NCI-H2196 treated with DMSO at 0.1 percent for 48 hours (cell line): ENCODE results near the gene NAGS.
"Not testable (repeated sequence)": the region's sequence is repeated elsewhere in the genome, so short reads cannot be mapped to it uniquely, and the experiment has no call there.

Experiments used
- DNase-seq: peaks from one replicate; lab custom pipeline; 2025; ENCODE audit not compliant: unreplicated experiment; lab: John Stamatoyannopoulos, UW

Gene NAGS

DNA sequence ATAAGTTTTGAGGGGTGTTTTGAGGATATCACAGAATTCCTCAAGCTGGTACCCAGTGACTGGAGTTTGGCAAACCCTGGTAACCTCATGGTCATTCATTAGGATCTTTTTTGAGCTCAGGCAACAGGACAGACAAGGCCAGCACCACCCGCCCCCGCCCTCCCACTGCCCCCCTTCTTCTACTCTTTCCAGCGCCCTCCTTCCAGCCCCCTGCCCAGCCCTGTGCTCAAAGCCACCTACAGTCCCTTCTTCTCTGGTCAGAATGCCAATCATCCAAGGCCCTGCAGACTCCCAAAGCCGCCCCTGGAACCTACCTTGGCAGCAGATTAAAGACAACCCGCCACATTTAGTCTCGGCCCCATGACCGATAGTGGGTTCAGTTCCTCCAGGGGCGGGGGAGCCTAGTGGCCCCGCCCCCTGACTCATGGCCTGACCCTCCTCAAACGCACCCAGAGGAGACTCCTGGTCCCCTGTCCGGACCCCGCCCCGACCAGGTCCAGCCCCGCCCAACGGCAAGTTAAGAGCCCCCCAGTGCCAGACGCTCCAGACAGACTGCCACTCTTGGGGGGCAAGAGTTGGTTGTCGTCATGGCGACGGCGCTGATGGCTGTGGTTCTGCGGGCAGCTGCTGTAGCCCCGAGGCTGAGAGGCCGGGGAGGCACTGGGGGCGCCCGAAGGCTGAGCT is at the start of gene NAGS:
Gene NAGS (plus strand): TSS at position 546 of the 684 bp plus-strand sequence. CDS start 42 bp downstream, at position 588.
- DNase-seq, result no peak

DNA sequence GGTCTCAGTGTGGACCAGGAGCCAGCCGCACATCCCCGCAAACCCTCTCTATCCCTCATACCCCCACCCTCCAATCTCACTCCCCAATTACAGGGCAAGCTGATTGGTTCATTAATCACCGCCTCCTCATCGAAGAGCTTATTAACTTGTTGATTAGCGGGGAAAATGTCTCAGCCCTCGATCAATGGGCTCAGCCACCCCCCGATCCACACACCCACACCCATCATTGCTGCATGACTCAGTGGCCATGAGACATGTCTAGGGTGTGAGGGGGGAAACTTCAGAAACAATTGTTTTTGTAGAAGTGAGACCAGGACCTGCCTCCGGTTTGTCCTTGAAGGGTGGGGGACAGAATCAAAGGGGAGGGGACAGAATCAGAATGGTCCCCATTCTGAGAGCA is 48.2 kb upstream of the NAGS start:
- no peak for DNase-seq

DNA sequence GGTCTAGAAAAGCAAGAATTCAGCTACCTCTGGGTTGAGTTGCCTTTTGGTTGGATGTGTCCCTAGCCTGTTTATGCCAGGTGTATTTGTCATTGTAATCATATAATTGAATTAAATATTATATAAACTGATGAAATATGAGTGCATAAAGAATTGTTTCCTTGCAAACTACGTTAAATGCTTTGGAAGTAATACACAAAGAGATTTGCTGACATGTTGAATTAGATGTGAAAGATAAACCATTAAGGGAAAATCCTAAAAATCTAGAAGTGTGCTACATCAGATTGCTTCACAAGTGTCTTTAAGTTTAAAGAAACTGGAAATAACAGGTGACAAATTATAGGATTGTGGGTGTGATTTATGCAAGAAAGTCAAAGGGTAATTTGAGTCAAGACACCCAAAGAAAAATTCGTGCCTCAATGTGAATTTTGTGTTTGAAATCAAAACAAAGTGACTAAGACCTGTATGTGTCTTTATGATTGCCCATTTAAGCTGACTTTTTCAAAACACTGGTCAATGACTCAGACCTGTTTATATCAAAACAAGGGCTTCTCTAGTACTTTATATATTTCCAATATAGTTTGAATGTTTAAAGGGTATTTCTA is 45.6 kb upstream of the NAGS start:
- no peak for DNase-seq

DNA sequence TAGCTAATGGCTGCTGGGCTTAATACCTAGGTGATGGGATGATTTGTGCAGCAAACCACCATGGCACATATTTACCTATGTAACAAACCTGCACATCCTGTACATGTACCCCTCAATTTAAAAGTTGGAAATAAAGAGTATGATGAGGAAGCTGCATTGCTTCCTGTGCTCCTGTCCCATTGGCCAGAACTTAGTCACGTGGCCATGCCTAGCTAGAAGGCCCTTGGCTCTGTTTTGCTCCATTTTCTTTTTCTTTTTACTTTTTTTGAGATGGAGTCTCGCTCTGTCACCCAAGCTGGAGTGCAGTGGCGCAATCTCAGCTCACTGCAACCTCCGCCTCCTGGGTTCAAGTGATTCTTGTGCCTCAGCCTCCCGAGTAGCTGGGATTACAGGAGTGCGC is 43.1 kb upstream of the NAGS start:
- not testable (repeated sequence) for DNase-seq

GRCh38 chr17:43961954-43962353 is 42.5 kb upstream of the NAGS start:
- no peak for DNase-seq

DNA sequence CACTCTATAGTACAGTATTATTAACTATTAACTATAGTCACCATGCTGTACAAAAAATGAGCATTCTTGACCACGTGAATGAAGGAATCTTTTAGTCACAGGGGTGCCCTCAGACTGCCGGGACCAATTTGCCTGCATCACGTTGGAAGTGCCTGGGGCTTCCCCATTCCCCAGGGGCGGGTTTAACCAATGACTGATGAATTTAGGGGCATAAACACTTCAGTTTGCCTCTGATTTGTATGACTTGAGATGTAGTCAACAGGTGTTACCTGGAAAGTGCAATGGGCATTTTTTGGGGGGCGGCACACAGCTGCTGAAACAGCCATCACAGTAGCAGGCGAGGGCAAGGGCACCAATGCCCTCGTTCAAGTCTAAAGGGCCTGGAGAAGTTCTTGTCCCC is 41.9 kb upstream of the NAGS start:
- no peak for DNase-seq

GRCh38 chr17:43966276-43966675 is 38.1 kb upstream of the NAGS start:
- DNase-seq, result no peak

- no peak for DNase-seq
These were observed 37.1 kb upstream of the NAGS start for GRCh38 chr17:43967251-43967875.

DNA sequence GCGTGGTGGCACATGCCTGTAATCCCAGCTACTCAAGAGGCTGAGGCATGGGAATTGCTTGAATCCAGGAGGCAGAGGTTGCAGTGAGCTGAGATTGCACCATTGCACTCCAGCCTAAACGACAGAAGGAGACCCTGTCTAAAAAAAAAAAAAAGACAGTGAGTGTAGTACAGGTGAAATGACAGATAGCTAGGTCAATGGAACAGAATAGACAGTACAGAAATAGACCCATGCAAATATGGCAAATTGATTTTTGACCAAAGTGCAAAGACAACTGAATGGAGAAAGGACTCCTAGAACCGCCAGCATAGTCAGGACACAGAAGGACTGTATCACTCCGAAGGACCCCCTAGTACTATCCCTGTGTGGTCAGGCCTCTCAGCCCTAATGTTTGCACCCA is 34.1 kb upstream of the NAGS start:
- no peak for DNase-seq

DNA sequence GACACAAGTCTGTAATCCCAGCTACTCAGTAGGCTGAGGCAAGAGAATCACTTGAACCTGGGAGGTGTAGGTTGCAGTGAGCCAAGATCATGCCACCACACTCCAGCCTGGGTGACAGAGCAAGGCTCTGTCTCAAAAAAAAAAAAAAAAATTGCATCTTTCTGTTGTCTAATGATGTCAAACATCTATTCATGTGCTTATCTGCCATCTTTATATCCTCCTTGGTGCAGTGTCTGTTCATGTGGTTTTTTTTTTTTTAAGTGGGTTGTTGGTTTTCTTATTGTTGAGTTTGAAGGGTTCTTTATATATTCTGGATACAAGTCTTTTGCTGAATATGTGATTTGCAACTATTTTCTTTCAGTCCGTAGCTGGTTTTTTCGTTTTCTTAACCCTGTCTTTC is 33.0 kb upstream of the NAGS start:
- DNase-seq, result not testable (repeated sequence)

DNA sequence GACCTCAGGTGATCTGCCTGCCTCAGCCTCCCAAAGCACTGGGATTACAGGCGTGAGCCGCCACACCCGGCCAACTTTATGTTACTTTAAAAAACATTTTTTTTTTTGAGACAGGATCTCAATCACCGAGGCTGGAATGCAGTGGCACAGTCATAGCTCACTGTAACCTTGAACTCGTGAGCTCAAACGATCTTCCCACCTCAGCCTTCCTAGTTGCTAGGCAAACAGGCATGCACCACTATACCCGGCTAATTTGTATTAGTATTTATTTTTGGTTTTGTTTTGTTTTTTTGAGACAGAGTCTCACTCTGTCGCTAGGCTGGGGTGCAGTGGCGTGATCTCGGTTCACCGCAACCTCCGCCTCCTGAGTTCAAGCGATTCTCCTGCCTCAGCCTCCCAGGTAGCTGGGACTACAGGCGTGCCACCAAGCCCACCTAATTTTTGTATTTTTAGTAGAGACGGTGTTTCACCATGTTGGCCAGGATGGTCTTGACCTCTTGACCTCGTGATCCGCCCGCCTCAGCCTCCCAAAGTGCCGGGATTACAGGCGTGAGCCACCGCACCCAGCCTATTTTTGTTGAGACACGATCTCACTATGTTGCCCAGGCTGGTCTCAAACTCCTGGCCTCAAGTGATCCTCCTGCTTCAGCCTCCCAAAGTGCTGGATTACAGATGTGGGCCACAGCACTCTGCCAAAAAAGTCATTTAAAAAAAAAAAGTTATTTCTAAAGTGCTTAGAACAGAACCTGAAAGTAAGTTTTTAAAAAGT is 31.8 kb upstream of the NAGS start:
- not testable (repeated sequence) for DNase-seq

- no peak for DNase-seq
These were observed 29.8 kb upstream of the NAGS start for GRCh38 chr17:43974382-43975266.

GRCh38 chr17:43975898-43976297 is 28.5 kb upstream of the NAGS start:
- DNase-seq, result no peak

GRCh38 chr17:43976963-43977837 is 27.2 kb upstream of the NAGS start:
- no peak for DNase-seq

DNA sequence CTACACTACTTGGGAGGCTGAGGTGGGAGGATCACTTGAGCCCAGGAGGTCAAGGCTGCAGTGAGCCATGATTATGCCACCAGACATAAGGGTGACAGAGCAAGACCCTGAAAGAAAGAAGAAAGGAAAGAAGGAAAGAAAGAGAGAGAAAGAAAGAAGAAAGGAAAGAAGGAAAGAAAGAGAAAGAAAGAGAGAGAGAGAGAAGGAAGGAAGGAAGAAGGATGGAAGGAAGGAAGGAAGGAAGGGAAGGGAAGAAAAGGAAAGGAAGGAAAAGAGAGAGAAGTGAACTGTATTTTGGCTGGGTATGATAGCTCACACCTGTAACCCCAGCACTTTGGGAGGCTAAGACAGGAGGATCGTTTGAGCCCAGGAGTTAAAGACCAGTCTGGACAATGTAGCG is 26.3 kb upstream of the NAGS start:
- no peak for DNase-seq

GRCh38 chr17:43979011-43979410 is 25.4 kb upstream of the NAGS start:
- DNase-seq, result no peak

DNA sequence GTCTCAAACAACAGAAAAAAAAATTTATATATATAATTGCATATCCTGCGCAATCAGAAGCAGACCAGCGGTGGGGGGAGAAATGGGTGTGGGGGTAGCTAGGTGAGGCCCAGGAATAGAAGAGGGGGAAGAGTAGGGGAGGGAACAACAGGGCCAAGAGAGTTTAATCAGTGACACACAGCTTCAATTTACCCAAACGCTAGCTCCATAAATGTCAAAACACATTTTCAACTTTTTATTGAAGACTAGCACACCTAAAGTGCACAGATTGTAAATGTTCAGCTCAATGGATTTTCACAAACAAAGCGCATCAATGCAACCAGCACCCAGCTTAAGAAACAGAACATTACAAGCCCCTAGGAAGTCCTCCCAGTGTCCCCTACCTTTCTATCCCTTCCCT is 24.8 kb upstream of the NAGS start:
- no peak for DNase-seq

- no peak for DNase-seq
These were observed 22.3 kb upstream of the NAGS start for GRCh38 chr17:43982171-43982570.

DNA sequence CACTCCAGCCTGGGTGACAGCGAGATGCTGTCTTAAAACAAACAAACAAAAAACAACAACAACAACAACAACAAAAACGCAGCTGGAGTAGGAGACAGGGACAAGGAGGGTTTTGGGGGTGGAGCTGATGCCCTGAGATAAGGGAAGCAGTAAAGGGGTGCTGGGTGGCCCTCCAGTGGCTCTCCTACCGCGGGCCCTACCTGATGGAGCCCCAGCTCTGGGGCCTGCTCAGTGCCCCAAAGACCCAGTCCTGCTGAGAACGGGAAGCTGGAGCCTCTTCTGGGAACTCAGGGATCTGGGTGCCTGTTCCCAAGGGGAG is 21.3 kb upstream of the NAGS start:
- DNase-seq, result no peak
